HG03196 (cell line): ENCODE measurements around the gene IL18.
"Not testable (repeated sequence)": the region's sequence is repeated elsewhere in the genome, so short reads cannot be mapped to it uniquely, and the experiment has no call there.

Source experiments
- ATAC-seq: cut with Tn5 transposase; IDR thresholded peaks from one replicate; pipeline ENCODE4 v1.9.1; 2021; ENCODE audit not compliant: unreplicated experiment

Gene IL18

GRCh38 chr11:112163875-112164685 is at the start of gene IL18:
TSS of gene IL18 (minus strand) at chr11:112164094. CDS start at chr11:112155053, 9,041 bp downstream.
- ATAC-seq, result no peak

- no peak for ATAC-seq
Observed at GRCh38 chr11:112212710-112213109, 48.8 kb upstream of the IL18 start.

GRCh38 chr11:112212290-112212689 is 48.4 kb upstream of the IL18 start:
- ATAC-seq, result no peak

GRCh38 chr11:112211536-112211935 is 47.6 kb upstream of the IL18 start:
- no peak for ATAC-seq

GRCh38 chr11:112210890-112211289 is 47.0 kb upstream of the IL18 start:
- no peak for ATAC-seq

- no peak for ATAC-seq
Observed at GRCh38 chr11:112206071-112206470, 42.2 kb upstream of the IL18 start.

- no peak for ATAC-seq
Observed at GRCh38 chr11:112200252-112200651, 36.4 kb upstream of the IL18 start.

GRCh38 chr11:112199101-112199500 is 35.2 kb upstream of the IL18 start:
- ATAC-seq, result not testable (repeated sequence)

- ATAC-seq, result no peak
Observed at GRCh38 chr11:112196519-112197087, 32.7 kb upstream of the IL18 start.

- no peak for ATAC-seq
Observed at GRCh38 chr11:112195951-112196351, 32.1 kb upstream of the IL18 start.

GRCh38 chr11:112195113-112195512 is 31.2 kb upstream of the IL18 start:
- ATAC-seq, result not testable (repeated sequence)

- ATAC-seq, result no peak
Observed at GRCh38 chr11:112186304-112186703, 22.4 kb upstream of the IL18 start.

GRCh38 chr11:112185883-112186282 is 22.0 kb upstream of the IL18 start:
- no peak for ATAC-seq

GRCh38 chr11:112182867-112183266 is 19.0 kb upstream of the IL18 start:
- ATAC-seq, result no peak

- ATAC-seq, result peak; percentile 81
Observed at GRCh38 chr11:112179601-112180000, 15.7 kb upstream of the IL18 start.

GRCh38 chr11:112178936-112179335 is 15.0 kb upstream of the IL18 start:
- no peak for ATAC-seq

GRCh38 chr11:112178428-112178827 is 14.5 kb upstream of the IL18 start:
- no peak for ATAC-seq

GRCh38 chr11:112177589-112177988 is 13.7 kb upstream of the IL18 start:
- ATAC-seq, result no peak

- ATAC-seq, result no peak
Observed at GRCh38 chr11:112176077-112176476, 12.2 kb upstream of the IL18 start.

- no peak for ATAC-seq
Observed at GRCh38 chr11:112175599-112175952, 11.7 kb upstream of the IL18 start.

- peak; percentile 35 for ATAC-seq
Observed at GRCh38 chr11:112174789-112175598, 11.1 kb upstream of the IL18 start, which contains the start of gene BCO2. TSS of gene BCO2 (plus strand) at chr11:112175512. CDS start at chr11:112175602, 90 bp downstream.

- ATAC-seq, result no peak
Observed at GRCh38 chr11:112173152-112173551, 9.3 kb upstream of the IL18 start.
